ENCODE measurements around the gene FAM171A2.

- no peak for TF ChIP-seq POLR2A (IDR thresholded peaks at IDR 0.05)
- TF ChIP-seq, protein P1, sequence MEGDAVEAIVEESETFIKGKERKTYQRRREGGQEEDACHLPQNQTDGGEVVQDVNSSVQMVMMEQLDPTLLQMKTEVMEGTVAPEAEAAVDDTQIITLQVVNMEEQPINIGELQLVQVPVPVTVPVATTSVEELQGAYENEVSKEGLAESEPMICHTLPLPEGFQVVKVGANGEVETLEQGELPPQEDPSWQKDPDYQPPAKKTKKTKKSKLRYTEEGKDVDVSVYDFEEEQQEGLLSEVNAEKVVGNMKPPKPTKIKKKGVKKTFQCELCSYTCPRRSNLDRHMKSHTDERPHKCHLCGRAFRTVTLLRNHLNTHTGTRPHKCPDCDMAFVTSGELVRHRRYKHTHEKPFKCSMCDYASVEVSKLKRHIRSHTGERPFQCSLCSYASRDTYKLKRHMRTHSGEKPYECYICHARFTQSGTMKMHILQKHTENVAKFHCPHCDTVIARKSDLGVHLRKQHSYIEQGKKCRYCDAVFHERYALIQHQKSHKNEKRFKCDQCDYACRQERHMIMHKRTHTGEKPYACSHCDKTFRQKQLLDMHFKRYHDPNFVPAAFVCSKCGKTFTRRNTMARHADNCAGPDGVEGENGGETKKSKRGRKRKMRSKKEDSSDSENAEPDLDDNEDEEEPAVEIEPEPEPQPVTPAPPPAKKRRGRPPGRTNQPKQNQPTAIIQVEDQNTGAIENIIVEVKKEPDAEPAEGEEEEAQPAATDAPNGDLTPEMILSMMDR (IDR thresholded peaks at IDR 0.05), result no peak
Observed at GRCh38 chr17:44304651-44305050, 59.0 kb downstream of the FAM171A2 start.

Measured in Peyer's patch (tissue), 4 donors.